ENCODE data around the gene LILRB1.
"Not testable (repeated sequence)": the region's sequence is repeated elsewhere in the genome, so short reads cannot be mapped to it uniquely, and the experiment has no call there.

Gene LILRB1

DNA sequence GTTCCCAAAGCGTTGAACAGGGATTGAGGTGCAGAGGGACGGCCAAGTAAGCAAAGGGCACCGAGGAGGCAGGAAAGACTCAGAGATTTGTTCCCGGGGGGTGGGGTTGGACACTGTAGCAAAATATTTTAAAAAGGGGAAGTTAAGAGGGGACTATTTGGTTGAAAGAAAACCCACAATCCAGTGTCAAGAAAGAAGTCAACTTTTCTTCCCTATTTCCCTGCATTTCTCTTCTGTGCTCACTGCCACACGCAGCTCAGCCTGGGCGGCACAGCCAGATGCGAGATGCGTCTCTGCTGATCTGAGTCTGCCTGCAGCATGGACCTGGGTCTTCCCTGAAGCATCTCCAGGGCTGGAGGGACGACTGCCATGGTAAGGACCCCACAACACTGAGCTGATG, at the start of gene LILRB1:
Gene LILRB1 (plus strand): TSS at position 223 of the 400 bp plus-strand sequence. CDS start 590 bp downstream, outside the sequence.
- in situ Hi-C loops (cut with MboI; ENCODE audit: low sequenced_read_pairs) = not testable (repeated sequence)

DNA sequence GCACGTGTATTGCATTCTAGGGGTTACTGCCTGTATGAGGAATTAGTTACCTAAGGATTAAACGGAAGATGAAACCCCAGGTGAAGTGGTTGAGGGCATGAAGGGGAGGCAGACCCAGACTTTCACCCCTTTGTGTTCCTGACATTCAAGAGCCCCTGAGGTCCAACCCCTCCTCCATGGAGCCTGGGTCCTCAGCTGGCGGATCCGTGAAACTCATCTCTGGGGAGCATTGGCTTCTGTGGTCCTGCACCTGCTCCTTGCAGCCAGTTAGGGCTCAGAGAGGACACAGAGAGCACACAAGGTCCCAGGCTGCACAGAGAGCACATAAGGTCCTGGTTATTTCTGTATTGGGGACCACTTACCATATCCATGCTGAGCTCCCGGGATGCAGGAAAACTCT, 43.9 kb upstream of the LILRB1 start:
- in situ Hi-C loops (cut with MboI; ENCODE audit: low sequenced_read_pairs) = no loop called here

DNA sequence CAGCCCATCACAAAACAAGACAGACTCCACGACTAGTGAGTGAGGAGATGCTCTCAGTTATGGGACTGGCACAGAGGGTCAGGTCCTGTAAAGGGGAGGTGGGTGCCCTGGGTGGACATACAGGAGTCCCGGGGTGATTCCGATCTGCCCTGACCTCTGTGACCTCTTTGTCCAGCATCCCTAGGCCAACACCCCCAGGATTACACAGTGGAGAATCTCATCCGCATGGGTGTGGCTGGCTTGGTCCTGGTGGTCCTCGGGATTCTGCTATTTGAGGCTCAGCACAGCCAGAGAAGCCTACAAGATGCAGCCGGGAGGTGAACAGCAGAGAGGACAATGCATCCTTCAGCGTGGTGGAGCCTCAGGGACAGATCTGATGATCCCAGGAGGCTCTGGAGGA, 43.3 kb upstream of the LILRB1 start:
- in situ Hi-C loops (cut with MboI; ENCODE audit: low sequenced_read_pairs) = no loop called here

DNA sequence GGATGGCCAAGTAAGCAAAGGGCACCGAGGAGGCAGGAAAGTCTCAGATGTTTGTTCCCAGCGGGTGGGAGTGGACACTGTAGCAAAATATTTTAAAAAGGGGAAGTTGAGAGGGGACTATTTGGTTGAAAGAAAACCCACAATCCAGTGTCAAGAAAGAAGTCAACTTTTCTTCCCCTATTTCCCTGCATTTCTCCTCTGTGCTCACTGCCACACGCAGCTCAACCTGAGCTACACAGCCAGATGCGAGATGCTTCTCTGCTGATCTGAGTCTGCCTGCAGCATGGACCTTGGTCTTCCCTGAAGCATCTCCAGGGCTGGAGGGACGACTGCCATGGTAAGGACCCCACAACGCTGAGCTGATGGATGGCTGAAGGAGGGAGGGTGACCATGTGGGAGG, 36.8 kb upstream of the LILRB1 start, which contains the start of gene LILRA1:
Gene LILRA1 (plus strand): TSS at position 188 of the 400 bp plus-strand sequence. CDS start 613 bp downstream, outside the sequence.
- in situ Hi-C loops (cut with MboI; ENCODE audit: low sequenced_read_pairs) = not testable (repeated sequence)

DNA sequence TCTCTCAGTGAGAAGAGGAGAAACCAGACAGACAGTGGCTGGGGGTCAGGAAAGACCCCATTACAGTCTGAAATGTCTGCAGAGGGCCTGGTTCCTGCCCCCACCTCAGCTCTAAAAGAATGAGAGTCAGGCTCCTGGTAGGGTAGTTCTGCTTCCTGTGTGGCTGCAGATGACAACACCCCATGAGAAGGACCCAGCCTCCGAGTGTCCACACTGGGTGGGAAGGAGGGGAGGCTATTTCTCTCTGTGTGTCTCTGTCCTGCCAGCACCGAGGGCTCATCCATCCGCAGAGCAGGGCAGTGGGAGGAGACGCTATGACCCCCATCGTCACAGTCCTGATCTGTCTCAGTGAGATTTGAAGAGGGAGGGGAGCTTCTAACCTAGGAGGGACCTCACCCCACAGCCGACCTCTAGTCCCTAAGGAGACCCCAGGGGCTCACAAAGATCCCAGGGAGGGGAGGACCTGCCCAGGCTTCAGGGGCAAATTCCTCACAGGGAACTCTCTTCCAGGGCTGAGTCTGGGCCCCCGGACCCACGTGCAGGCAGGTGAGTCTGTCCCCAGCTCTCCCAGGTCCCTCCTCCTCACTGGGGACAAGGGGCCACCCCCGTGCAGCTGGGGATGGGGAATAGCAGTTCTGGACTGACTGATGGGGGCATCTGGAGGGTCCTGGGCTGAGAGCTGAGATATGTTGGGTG, 36.2 kb upstream of the LILRB1 start:
- in situ Hi-C loops (cut with MboI; ENCODE audit: low sequenced_read_pairs) = not testable (repeated sequence)

DNA sequence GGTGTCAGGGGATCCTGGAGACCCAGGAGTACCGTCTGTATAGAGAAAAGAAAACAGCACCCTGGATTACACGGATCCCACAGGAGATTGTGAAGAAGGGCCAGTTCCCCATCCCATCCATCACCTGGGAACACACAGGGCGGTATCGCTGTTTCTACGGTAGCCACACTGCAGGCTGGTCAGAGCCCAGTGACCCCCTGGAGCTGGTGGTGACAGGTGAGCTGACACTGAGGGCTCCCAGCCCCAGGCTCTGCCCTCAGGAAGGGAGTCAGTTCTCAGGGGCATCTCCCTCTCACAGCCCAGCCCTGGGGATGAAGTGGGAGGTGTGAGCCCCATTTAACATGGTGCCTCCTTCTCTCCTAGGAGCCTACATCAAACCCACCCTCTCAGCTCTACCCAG, 35.5 kb upstream of the LILRB1 start:
- in situ Hi-C loops (cut with MboI; ENCODE audit: low sequenced_read_pairs) = no loop called here

DNA sequence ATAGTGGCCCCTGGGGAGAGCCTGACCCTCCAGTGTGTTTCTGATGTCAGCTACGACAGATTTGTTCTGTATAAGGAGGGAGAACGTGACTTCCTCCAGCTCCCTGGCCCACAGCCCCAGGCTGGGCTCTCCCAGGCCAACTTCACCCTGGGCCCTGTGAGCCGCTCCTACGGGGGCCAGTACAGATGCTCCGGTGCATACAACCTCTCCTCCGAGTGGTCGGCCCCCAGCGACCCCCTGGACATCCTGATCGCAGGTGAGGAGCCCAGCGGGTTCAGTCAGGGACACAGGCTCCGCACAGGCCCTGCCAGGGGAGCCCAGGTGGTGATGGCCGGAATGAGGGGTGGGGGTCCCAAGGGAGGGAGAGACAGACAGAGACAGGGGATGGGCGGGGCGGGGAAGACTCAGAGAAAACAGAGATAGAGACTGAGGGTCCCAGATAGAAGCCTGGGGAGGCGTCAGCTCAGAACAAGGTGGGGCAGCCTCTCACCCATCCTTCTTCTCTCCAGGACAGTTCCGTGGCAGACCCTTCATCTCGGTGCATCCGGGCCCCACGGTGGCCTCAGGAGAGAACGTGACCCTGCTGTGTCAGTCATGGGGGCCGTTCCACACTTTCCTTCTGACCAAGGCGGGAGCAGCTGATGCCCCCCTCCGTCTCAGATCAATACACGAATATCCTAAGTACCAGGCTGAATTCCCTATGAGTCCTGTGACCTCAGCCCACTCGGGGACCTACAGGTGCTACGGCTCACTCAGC, 34.4 kb upstream of the LILRB1 start:
- in situ Hi-C loops (cut with MboI; ENCODE audit: low sequenced_read_pairs) = not testable (repeated sequence)

DNA sequence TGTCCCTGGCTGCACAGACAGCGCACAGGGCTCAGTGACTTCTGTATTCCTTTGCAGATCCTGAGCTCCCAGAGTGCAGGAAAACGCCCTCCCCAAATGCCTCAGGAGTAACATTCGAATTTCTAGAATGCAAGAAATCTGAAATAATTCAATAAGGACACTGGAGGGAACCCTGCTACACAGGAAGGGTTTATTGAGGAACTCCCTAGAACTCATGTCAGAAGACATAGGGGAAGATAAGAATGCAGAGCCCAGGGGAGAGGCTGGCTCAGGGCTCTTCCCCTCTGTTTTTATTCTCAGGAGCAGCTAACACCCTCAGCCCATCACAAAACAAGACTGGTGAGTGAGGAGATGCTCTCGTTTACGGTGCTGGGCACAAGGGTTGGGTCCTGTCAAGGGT, 30.1 kb upstream of the LILRB1 start:
- in situ Hi-C loops (cut with MboI; ENCODE audit: low sequenced_read_pairs) = no loop called here

DNA sequence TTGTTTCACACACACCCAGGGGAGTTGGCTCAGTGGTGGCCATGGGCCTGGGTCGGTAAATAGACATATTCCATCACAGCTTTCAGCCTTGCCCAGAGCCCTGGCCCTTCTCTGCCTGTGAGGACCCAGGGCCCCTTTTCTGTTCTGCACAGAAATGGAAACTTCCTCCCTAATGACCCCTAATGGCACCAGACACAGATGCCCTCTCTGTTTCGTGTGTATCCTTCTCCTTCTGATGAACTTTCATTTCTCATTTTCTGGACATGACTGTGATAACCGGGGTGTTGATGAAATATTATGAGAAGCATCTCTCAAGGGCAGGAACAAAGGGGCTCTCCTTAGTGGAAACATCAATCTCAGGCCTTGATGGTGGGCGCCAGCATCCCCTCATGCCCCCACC, 24.1 kb upstream of the LILRB1 start:
- in situ Hi-C loops (cut with MboI; ENCODE audit: low sequenced_read_pairs) = no loop called here

DNA sequence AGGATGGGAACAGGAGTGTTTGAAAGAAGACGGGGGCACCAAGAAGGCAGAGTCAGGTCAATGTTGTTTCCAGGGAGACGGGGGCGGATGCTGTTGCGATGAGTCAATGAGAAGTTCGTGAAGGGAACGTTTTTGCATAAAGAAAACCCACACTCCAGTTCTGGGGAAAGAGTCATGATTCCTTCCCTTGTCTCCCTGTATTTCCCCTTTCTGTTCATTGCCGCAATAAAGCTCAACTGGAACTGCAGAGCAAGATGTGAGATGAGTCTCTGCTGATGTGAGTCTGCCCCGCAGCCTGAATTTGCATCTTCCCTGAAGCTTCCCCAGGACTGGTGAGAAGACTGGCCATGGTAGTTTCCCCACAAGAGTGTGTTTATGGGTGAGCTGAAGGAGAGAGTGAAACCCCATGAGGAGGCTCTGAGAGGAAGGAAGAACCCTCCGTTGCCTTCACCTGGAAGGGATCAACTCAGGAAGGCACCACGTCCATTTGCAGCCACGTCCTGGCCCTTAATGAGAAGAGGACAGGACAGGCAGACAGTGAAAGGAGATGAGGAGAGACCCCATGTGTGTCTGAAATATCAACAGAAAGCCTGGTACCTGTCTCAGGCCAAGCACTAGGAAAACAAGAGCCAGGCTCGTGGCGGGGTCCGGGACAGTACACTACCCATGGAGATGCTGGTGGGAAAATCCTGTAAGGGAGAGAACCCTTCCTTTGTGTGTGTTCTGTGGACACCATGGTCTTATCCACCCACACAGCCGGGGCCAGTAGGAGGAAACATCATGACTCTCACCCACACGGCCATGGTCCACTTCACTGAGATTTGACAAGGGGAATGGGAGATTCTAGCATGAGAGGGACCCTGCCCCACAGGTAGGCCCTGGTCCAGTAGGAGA, 23.1 kb upstream of the LILRB1 start:
- in situ Hi-C loops (cut with MboI; ENCODE audit: low sequenced_read_pairs) = no loop called here

DNA sequence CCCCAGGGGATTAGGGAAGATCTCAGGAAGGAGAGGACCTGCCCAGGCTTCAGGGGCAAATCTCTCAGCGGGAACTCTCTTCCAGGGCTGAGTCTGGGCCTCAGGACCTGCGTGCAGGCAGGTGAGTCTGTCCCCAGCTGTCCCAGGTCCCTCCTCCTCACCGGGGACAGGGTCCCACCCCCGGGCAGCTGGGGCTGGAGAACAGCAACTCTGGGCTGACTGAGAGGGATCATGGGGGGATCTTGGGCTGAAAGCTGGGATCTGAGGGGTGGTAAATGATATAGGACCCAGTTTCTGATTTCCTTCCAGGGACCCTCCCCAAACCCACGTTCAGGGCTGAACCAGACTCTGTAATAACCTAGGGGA, 22.5 kb upstream of the LILRB1 start:
- in situ Hi-C loops (cut with MboI; ENCODE audit: low sequenced_read_pairs) = no loop called here

DNA sequence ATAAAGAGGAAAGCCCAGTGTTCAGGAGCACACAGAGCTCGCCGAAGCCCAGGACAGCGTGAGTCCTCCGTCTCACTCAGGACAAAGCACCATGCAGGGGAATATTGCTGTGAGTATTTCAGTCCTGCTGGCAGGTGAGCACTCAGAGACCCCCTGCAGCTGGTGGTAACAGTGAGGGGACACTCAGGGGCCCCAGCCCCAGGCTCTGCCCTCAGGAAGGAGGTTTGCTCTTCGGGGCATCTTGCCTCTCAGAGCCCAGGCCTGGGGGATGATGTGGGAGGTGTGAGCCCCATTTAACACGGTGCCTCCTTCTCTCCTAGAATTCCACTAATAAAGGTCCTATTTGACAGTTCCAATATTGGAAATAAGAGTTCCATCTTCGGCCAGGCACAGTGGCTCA, 22.1 kb upstream of the LILRB1 start:
- in situ Hi-C loops (cut with MboI; ENCODE audit: low sequenced_read_pairs) = no loop called here

DNA sequence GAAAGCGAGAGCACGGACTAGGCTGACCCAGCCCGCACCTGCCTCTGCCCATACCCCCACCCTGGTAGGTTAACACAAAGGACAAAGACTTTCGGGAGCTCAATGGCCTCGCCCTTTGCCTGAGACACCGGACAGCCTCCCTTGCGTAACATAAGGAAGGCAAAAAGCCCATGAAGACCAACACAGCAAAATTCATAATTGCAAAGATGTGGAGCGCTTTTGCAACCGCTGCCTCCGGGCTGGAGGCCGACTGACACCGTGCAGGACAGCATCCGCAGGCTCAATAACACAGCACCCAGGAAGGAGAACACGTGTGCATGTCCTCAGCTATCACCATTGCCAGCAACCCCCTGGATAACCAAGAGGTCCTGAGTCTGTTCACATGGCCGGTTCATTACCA, 21.5 kb upstream of the LILRB1 start:
- in situ Hi-C loops (cut with MboI; ENCODE audit: low sequenced_read_pairs) = no loop called here

DNA sequence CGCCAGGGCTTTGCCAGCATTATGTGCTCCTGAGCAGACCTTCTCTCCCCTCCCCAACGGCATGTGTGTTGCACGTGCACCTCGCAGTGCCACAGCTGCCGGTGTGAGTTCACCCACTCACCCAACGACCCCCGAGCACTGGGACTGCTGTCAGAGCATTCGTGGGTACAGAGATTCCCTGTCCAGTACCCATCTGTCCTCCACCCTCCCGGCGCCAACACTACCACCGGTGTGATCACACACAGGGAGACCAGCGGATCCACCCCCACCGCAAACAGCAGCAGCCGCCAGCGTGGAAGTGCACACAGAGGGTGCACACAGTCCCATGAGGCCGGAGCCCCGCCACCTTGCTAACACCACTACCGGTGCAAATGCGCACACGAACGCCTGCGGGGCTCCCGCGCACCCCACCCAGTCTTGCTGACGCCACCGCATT, 20.9 kb upstream of the LILRB1 start:
- in situ Hi-C loops (cut with MboI; ENCODE audit: low sequenced_read_pairs) = no loop called here

DNA sequence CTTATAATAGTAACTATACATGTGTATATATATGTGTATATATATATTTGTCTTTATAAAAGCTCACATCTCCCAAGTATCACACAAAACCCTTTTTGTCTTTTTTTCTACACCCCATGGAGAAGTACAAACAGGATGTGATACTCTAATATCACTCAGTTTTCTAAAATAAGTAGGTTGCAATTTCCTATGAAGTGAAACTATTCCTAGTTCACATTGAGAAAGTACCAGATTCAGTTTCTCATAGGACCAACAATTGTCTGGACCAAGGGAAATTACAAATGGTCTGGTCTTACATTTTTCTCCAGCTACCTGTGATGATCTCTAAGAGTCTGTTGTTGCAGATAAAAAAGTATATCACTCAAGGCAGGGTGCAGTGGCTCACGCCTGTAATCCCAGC, 17.9 kb upstream of the LILRB1 start:
- in situ Hi-C loops (cut with MboI; ENCODE audit: low sequenced_read_pairs) = no loop called here

DNA sequence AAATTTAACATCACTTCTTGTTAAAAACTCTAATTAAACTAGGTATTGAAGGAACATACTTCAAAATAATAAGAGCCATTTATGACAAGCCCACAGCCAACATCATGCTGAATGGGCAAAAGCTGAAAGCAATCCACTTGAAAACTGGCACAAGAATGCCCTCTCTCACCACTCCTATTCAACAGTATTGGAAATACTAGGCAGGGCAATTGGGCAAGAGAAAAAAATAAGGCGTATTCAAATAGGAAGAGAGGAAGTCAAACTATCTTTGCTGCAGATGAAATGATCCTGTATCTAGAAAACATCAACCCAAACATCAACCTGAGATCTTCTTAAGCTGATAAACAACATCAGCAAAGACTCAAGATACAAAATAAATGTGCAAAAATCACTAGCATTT, 15.6 kb upstream of the LILRB1 start:
- in situ Hi-C loops (cut with MboI; ENCODE audit: low sequenced_read_pairs) = no loop called here

DNA sequence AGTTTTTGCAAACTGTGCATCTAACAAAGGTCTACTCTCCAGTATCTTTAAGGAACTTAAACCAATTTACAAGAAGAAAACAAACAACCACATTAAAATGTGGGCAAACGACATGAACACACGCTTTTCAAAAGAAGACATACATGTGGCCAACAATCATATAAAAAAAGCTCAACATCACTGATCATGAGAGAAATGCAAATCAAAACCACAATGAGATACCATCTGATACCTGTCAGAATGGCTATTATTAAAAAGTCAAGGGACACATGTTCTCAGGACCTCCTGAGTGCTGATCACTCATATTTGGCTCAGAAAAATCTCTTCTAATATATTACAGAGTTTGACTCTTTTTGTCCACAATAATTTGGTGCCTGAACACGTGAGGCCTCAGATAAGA, 14.2 kb upstream of the LILRB1 start:
- in situ Hi-C loops (cut with MboI; ENCODE audit: low sequenced_read_pairs) = no loop called here

DNA sequence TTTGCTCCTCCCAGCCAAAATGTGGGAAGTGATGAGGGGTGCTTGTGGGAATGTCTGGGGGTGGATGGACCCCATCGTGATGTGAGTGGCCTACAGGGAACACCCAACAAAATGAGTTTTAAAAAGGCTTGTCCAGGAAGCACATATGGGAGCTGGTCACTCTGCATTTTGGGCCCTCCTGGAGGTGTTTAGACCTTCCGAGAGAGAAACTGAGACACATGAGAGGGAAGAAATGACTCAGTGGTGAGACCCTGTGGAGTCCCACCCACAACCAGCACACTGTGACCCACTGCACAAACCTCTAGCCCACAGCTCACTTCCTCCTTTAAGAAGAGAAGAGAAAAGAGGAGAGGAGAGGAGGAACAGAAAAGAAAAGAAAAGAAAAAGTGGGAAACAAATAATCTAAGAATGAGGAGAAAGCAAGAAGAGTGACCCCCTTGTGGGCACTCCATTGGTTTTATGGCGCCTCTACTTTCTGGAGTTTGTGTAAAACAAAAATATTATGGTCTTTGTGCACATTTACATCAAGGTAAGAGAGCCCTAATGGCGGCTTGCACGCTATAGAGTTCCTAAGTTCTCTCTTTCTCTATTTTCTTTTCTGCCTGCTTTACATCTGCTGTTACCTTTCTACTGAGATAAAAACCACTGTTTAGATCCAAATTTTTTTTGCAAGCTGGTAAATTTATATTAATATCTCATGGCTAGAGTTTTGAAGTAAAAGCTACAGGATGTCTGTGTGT, 13.3 kb upstream of the LILRB1 start:
- in situ Hi-C loops (cut with MboI; ENCODE audit: low sequenced_read_pairs) = no loop called here

DNA sequence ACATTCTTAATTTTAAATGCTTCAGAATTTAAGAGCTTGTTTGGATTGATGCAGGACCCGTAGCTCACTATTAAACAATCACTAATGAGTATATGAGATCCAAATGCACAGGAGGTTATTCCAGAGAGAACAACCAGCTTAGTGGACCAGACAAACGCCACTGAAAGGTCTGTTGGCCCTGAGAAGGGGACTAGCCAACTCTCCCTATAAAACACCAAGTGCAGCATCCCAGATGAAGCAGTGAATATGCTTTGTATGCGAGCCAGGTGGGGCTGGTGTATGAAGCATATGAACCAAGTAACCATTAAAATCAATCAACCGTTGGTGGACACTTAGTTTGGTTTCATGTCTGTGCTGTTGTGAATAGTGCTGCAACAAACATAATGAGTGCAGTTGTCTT, 9.8 kb upstream of the LILRB1 start:
- in situ Hi-C loops (cut with MboI; ENCODE audit: low sequenced_read_pairs) = no loop called here

DNA sequence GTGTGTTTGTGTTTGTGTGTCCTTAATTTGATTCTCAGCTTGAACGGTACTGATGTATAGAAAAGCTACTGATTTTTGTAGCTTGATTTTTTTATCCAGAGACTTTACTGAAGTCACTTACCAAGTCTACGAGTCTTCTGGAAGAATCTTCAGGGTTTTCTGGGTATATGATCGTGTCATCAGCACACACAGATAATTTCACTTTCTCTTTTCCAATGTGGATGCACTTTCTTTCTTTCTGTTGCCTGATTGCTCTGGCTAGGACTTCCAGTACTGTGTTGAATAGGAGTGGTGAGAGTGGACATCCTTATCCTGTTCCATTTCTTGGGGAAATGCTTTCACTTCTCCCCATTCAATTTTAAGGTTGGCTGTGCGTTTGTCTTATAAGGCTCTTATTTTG, 7.9 kb upstream of the LILRB1 start:
- in situ Hi-C loops (cut with MboI; ENCODE audit: low sequenced_read_pairs) = no loop called here

DNA sequence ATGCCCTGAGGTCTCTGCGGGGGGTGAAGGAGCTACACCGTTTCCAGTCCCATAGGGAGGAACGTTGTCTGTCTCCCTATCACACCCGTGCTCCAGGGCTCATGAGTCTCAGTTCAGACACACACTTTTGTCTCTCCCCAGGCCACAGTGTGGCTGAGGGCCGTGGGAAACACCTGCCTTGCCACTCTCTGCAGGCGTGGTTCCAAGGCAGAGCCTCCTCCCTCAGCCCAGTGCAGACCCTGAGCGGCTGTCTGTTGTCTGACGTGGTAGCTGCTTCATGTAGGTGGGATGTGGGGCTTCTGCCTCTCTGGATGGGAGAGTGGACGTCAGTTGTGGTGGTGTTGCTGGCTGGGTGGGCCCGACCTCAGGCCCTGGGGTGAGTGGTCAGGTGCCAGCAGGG, 6.0 kb upstream of the LILRB1 start:
- in situ Hi-C loops (cut with MboI; ENCODE audit: low sequenced_read_pairs) = not testable (repeated sequence)
